ENCODE data around the gene ATXN1. TPM values are rescaled to one million over a fixed set of nuclear protein-coding genes. Genes with fewer than 3 reads are reported as not detected.

Gene ATXN1
- total and polyA plus RNA-seq, 3 donors from 2014 or later = 12.8 to 84.1 (median 64.3) TPM

DNA sequence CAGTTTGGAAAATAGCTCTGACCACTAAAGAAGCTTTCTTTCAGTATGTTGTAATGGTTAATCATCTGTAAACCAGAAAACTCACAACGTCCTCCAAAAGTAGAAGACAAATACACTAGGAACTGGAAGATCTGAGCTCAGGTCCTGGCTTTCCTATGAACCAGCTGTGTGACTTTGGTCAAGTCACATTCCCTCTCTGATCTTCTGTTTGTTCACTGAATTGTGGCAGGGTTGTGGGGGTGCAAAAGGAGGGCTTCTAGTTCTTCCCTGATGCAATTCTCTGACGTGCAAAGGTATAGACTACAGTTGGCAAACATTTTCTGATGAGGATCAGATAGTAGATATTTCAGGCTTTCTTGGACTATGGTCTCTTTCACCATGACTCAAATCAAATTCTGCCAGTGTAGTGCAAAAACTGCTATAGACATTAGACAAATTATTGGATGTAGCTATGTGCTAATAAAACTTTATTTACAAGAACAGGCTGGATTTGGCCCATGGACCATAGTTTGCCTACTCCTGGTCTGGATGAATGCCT lies 44.9 kb downstream of the ATXN1 start:
- TF ChIP-seq, protein P1, sequence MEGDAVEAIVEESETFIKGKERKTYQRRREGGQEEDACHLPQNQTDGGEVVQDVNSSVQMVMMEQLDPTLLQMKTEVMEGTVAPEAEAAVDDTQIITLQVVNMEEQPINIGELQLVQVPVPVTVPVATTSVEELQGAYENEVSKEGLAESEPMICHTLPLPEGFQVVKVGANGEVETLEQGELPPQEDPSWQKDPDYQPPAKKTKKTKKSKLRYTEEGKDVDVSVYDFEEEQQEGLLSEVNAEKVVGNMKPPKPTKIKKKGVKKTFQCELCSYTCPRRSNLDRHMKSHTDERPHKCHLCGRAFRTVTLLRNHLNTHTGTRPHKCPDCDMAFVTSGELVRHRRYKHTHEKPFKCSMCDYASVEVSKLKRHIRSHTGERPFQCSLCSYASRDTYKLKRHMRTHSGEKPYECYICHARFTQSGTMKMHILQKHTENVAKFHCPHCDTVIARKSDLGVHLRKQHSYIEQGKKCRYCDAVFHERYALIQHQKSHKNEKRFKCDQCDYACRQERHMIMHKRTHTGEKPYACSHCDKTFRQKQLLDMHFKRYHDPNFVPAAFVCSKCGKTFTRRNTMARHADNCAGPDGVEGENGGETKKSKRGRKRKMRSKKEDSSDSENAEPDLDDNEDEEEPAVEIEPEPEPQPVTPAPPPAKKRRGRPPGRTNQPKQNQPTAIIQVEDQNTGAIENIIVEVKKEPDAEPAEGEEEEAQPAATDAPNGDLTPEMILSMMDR (IDR thresholded peaks at IDR 0.05) = no peak
- no peak for TF ChIP-seq POLR2A (IDR thresholded peaks at IDR 0.05)
- intact Hi-C loops (cut with DNase I; ENCODE audit: low total_unique reads) = no loop called here

DNA sequence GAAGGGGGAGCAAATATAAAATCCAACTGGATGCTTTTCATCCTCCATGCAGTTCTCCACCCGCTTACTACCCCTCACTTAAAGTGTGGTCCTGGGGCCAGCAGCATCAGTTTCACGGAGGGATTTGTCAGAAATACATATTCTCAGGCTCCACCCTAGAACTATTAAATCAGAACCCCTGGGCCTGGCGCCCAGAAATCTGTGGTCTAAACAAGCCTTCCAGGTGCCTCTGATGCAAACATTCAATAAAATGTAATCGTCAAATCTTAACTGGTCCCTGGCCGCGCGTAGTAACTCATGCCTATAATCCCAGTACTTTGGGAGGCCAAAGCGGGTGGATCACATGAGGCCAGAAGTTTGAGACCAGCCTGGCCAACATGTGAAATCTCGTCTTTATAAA lies 47.7 kb downstream of the ATXN1 start:
- Histone ChIP-seq H3K27ac (peak overlapping the region; percentile 36 to 83), H3K4me3 (no peak overlapping the region), H3K9me3 (no peaks in the 10 kb centered on the region), H3K36me3 (ENCODE audit: low read depth, missing control alignments) (no peaks in the 10 kb centered on the region), H3K4me1 (peaks cover 5% of the 10 kb centered on the region), H3K27me3 (no peaks in the 10 kb centered on the region)
- DNase-seq = no peak
- intact Hi-C loops (cut with DNase I; ENCODE audit: low total_unique reads) = no loop called here
- TF ChIP-seq, protein P1 (IDR thresholded peaks at IDR 0.05) = no peak
- TF ChIP-seq POLR2A (IDR thresholded peaks at IDR 0.05) = no peak
- WGBS, 2 donors = 92 to 93% methylated on average over 9 of the region's 9 CpGs

More for the DNA sequence above, 44.9 kb downstream of the ATXN1 start:
- Histone ChIP-seq H3K4me3 (no peak overlapping the region), H3K4me1 (peaks cover 5% of the 10 kb centered on the region), H3K27me3 (no peaks in the 10 kb centered on the region), H3K9me3 (no peaks in the 10 kb centered on the region), H3K27ac (no peak overlapping the region), H3K36me3 (ENCODE audit: low read depth, missing control alignments) (no peaks in the 10 kb centered on the region)
- no peak for DNase-seq
- WGBS, 2 donors = 73 to 81% methylated on average over 2 of the region's 2 CpGs

DNA sequence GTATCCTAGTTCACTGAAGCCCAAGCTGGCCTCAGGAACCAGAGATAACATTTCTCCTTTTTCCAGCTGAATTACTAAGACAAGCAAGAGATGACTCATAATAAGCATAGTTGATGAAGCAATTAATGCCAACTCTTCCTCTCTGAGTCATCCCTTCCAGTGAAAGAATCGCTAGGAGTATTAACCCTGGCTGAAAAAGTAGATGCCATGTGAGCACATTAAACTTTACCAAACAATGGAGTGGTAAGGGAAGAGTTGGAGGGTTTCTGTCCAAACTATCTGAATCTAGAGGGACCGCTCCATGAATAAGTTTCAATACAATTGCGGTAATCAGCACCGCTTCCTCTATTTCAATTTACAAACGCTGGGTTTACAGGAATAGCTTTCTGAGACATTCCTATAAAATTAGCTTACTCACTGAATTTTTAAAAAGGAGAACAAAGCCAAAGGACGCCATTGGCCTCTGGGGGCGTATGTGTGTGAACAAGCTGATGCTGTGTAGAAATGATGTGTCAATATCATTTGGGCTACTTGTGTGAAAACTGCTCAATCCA lies 48.3 kb downstream of the ATXN1 start:
- peak overlapping the region; percentile 36 to 83 for H3K27ac ChIP-seq
- WGBS, 2 donors = 47% methylated on average over 7 of the region's 7 CpGs
- intact Hi-C loops (cut with DNase I; ENCODE audit: low total_unique reads) = no loop called here

GRCh38 chr6:16712255-16712930 lies 48.9 kb downstream of the ATXN1 start:
- H3K27ac ChIP-seq = peak overlapping the region; percentile 36 to 83
- H3K36me3 ChIP-seq (ENCODE audit: low read depth, missing control alignments) = no peaks in the 10 kb centered on the region
- intact Hi-C loops (cut with DNase I; ENCODE audit: low total_unique reads) = no loop called here
- H3K27me3 ChIP-seq = no peaks in the 10 kb centered on the region
- peaks cover 5% of the 10 kb centered on the region for H3K4me1 ChIP-seq
- WGBS, 2 donors = 45% methylated on average over 12 of the region's 12 CpGs
- TF ChIP-seq POLR2A (IDR thresholded peaks at IDR 0.05) = no peak
- TF ChIP-seq, protein P1 (IDR thresholded peaks at IDR 0.05) = no peak
- no peak for DNase-seq
- H3K4me3 ChIP-seq = no peak overlapping the region
- no peaks in the 10 kb centered on the region for H3K9me3 ChIP-seq

More for the DNA sequence above, 48.3 kb downstream of the ATXN1 start:
- H3K4me3 ChIP-seq = no peak overlapping the region
- TF ChIP-seq POLR2A (IDR thresholded peaks at IDR 0.05) = no peak
- TF ChIP-seq, protein P1 (IDR thresholded peaks at IDR 0.05) = no peak
- H3K27me3 ChIP-seq = no peaks in the 10 kb centered on the region
- peaks cover 5% of the 10 kb centered on the region for H3K4me1 ChIP-seq
- no peak for DNase-seq
- H3K9me3 ChIP-seq = no peaks in the 10 kb centered on the region
- H3K36me3 ChIP-seq (ENCODE audit: low read depth, missing control alignments) = no peaks in the 10 kb centered on the region

Data from testis (tissue), 3 donors.